GM12878 (cell line): ENCODE data around the gene DIS3L.

Experiments
- EED ChIP-seq: sonication (generic); IDR thresholded peaks from 2 replicates; pipeline ENCODE4 v1.6.1; 2016; ENCODE audit warnings: antibody characterized with exemption, low read depth
- POLR2AphosphoS2 ChIP-seq: IDR thresholded peaks from 2 replicates; pipeline ENCODE4 v1.6.1; 2011; ENCODE audit warnings: low read depth, mild to moderate bottlenecking, low read length, improper control_type of control experiment, moderate library complexity
- USF2 ChIP-seq: IDR thresholded peaks from 2 replicates; pipeline ENCODE4 v1.6.1; 2011; ENCODE audit warnings: low read depth, low read length, improper control_type of control experiment, borderline replicate concordance

GRCh38 chr15:66292571-66293418 is 573 bp upstream of the DIS3L start:
- TF ChIP-seq USF2: no peak
- TF ChIP-seq POLR2AphosphoS2: no peak
- peak; percentile 36; the same call in 1 of the 2 replicates for TF ChIP-seq EED
